ENCODE measurements around the gene TEX53. TPM values are rescaled to one million over a fixed set of nuclear protein-coding genes. Genes with fewer than 3 reads are reported as not detected.

The TEX53 gene
- total RNA-seq, 4 donors from 2014 or later: not detected

DNA sequence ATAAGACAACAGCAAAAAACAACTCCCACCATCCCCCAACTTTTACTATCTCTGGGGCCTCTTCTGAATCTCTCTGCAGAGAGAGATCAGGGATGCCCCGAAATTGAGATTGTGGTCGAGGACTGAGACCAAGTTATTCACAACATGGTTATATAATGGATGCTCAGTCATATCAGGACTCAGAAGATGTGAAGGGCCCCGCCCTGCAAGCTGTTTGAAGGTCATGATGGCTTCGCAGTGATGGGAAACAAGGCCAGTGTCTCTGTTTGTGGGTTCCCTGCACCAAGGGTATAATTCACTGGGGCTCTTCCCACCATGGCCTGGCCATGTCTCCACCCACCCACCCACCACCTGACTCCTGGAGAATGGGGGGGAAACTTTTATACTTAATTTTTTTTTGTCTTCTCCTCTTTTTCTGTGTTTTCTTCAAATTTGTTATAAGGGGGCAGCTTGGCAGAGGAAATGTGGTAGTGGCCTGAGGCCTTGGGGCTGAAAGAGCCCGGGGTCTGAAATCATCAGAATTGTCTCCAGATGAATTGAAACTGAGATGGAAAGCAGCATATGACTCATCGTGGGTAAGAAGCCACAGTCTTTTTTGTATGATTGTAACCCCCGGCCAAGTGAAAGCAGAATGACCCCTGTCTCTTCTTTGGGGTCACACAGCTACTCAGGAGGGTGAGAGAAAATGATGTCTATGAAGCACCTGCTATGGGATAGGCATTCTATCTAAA, 39.4 kb upstream of the TEX53 start:
- no peak for DNase-seq
- no peak for TF ChIP-seq POLR2A (IDR thresholded peaks at IDR 0.05)
- TF ChIP-seq, protein P1, sequence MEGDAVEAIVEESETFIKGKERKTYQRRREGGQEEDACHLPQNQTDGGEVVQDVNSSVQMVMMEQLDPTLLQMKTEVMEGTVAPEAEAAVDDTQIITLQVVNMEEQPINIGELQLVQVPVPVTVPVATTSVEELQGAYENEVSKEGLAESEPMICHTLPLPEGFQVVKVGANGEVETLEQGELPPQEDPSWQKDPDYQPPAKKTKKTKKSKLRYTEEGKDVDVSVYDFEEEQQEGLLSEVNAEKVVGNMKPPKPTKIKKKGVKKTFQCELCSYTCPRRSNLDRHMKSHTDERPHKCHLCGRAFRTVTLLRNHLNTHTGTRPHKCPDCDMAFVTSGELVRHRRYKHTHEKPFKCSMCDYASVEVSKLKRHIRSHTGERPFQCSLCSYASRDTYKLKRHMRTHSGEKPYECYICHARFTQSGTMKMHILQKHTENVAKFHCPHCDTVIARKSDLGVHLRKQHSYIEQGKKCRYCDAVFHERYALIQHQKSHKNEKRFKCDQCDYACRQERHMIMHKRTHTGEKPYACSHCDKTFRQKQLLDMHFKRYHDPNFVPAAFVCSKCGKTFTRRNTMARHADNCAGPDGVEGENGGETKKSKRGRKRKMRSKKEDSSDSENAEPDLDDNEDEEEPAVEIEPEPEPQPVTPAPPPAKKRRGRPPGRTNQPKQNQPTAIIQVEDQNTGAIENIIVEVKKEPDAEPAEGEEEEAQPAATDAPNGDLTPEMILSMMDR (IDR thresholded peaks at IDR 0.05 in 4 of 5, conservative IDR thresholded peaks at IDR 0.05 in 1 of 5): no peak
- in situ Hi-C loops (cut with MboI; ENCODE audit: low sequenced_read_pairs in 4 of 4): loop anchor here in 1 of 4 donors (25.0 kb wide), 1 partner anchor 815 kb away; no protein-coding TSS in a partner anchor
- no peaks in the 10 kb centered on the region for H3K36me3 ChIP-seq
- H3K4me3 ChIP-seq: no peak overlapping the region
- H3K4me1 ChIP-seq: no peaks in the 10 kb centered on the region
- ATAC-seq: no peak
- intact Hi-C loops (cut with DNase I; ENCODE audit: low total_unique reads): no loop called here
- no peaks in the 10 kb centered on the region for H3K27me3 ChIP-seq
- H3K27ac ChIP-seq: no peak overlapping the region
- H3K9me3 ChIP-seq: no peaks in the 10 kb centered on the region

DNA sequence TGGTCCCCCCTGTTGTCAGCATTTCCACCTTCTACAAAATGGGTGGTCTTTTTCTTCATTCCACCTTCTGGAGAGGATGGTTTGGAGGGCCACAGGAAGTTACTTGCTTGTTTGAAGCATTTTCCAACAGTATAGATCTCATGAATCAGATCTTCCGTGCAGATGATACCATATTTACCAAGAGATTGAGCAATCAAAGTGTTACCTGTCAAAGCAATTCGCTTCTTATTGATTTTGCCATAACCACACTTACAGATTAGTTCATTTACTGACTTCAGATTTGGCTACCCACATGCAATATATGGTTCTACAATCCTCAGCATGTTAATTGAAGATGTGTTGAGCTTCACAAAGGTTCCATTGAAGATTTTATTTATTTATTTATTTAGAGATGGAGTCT, 38.3 kb upstream of the TEX53 start:
- ATAC-seq (no peak), DNase-seq (no peak)
- no peak for TF ChIP-seq POLR2A (IDR thresholded peaks at IDR 0.05)
- TF ChIP-seq, protein P1 (IDR thresholded peaks at IDR 0.05 in 4 of 5, conservative IDR thresholded peaks at IDR 0.05 in 1 of 5): no peak
- in situ Hi-C loops (cut with MboI; ENCODE audit: low sequenced_read_pairs in 4 of 4) (loop anchor here in 1 of 4 donors (25.0 kb wide), 1 partner anchor 816 kb away; no protein-coding TSS in a partner anchor), intact Hi-C loops (cut with DNase I; ENCODE audit: low total_unique reads) (no loop called here)
- no peaks in the 10 kb centered on the region for H3K27me3 ChIP-seq
- no peak overlapping the region for H3K4me3 ChIP-seq
- no peak overlapping the region for H3K27ac ChIP-seq
- H3K9me3 ChIP-seq: no peaks in the 10 kb centered on the region
- H3K4me1 ChIP-seq: no peaks in the 10 kb centered on the region
- no peaks in the 10 kb centered on the region for H3K36me3 ChIP-seq

DNA sequence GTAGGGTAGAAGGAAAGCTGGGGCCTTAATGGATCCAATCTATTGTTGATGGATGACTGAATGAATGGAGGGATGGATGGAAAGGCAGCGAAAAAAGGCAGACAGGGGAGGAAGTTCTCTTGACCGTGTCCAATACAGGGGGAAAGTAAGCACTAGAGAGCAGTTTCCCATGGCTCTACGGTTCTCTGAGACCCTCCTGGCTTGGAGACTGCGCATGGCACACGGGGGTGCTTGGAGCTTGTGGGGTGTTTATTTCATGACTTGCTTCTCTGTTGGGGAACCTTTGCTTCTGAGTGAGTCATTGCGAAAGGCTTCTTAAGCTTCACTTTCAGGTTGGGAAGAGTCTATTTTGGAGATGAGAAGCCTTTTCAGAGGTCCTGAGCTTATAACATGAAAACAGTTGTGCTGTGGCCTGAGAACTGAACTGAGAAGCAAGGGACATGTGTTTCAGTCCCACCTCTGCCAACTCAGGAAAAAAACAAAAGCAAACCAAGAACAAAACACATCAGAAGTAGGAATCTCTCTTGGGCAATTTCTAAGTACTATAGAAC, 37.2 kb upstream of the TEX53 start:
- in situ Hi-C loops (cut with MboI; ENCODE audit: low sequenced_read_pairs in 4 of 4) (loop anchor here in 1 of 4 donors (25.0 kb wide), 1 partner anchor 818 kb away; no protein-coding TSS in a partner anchor), intact Hi-C loops (cut with DNase I; ENCODE audit: low total_unique reads) (no loop called here)
- no peaks in the 10 kb centered on the region for H3K4me1 ChIP-seq
- no peak for TF ChIP-seq POLR2A (IDR thresholded peaks at IDR 0.05)
- TF ChIP-seq, protein P1 (IDR thresholded peaks at IDR 0.05 in 4 of 5, conservative IDR thresholded peaks at IDR 0.05 in 1 of 5): no peak
- no peaks in the 10 kb centered on the region for H3K27me3 ChIP-seq
- ATAC-seq: no peak
- DNase-seq: no peak
- no peaks in the 10 kb centered on the region for H3K9me3 ChIP-seq
- no peak overlapping the region for H3K27ac ChIP-seq
- H3K36me3 ChIP-seq: no peaks in the 10 kb centered on the region
- no peak overlapping the region for H3K4me3 ChIP-seq

DNA sequence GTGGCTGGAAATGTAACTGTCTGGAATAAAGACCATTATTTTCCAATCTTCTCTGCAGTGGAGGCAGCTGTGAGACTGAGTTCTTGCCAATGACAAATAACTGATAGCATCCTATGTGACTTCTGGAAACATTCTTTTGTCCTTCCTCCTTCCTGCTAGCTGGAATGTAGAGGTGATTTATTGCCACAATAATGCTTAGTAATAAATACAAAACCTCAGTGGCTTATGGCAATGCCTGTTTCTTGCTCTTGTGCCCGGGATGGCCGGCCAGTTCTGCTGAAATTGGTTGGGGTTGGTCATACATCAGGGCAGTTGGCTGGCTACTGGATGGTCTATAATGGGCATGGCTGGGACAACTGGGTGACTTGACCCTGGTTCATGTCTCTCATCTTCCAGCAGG, 36.5 kb upstream of the TEX53 start:
- Histone ChIP-seq H3K27ac (no peak overlapping the region), H3K27me3 (no peaks in the 10 kb centered on the region), H3K36me3 (no peaks in the 10 kb centered on the region), H3K4me3 (no peak overlapping the region), H3K4me1 (no peaks in the 10 kb centered on the region), H3K9me3 (no peaks in the 10 kb centered on the region)
- in situ Hi-C loops (cut with MboI; ENCODE audit: low sequenced_read_pairs in 4 of 4): loop anchor here in 1 of 4 donors (25.0 kb wide), 1 partner anchor 818 kb away; no protein-coding TSS in a partner anchor
- TF ChIP-seq POLR2A (IDR thresholded peaks at IDR 0.05): no peak
- TF ChIP-seq, protein P1 (IDR thresholded peaks at IDR 0.05 in 4 of 5, conservative IDR thresholded peaks at IDR 0.05 in 1 of 5): no peak
- DNase-seq: no peak
- intact Hi-C loops (cut with DNase I; ENCODE audit: low total_unique reads): no loop called here
- no peak for ATAC-seq
